Umbilical cord (tissue), 2 donors: Measurements from ENCODE around the gene IFNGR2. TPM values are rescaled to one million over a fixed set of nuclear protein-coding genes. Genes with fewer than 3 reads are reported as not detected.

Experiments
- DNase-seq: peaks from one replicate; pipeline ENCODE4 v3.0.0-alpha.2; 2015; ENCODE audit warnings: low spot score
- total RNA-seq: library from RNA; depleted of rRNA; stranded (reverse); fragments of >200 nt; gene quantifications from one replicate; pipeline ENCODE4 v1.2.3, GENCODE V29; 2014; ENCODE audit warnings: low replicate concordance; ENCODE audit not compliant: insufficient read depth

Gene IFNGR2
- total RNA-seq, 1 donor from 2014 or later = 85.2 TPM

DNA sequence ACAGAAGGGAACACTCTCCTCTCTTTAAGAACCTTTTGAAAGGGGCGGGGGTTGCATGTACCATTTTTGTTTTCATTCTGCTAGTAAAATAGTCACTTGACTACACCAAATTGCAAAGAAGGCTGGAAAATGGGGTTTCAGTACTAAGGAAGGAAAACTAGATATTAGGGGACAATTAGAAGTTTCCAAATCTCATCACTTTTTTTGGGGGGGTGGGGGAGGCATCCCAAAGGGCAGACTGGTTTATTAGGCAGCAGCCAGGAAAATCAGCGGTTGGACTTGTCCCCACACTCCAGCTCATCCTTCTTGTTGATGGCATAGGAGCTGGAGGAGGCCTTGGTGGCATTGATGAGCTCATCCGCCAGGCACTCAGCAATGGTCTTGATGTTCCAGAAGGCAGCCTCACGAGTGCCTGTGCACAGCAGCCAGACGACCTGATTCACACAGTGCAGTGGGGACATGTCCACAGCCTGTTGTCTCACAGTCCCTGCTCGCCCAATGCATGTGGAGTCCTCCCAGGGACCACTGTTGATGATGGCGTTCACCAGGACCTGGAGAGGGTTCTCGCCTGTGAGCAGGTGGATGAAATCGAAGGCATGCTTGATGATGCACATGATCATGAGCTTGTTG lies 78.2 kb downstream of the IFNGR2 start:
- DNase-seq = no peak

Other genes starting within 250 kb of the IFNGR2 start
- 2.2 TPM for gene IFNAR2, start 173.5 kb upstream of the IFNGR2 start, total RNA-seq
- 45.7 TPM for gene IL10RB, start 137.0 kb upstream of the IFNGR2 start, total RNA-seq
- 33.5 TPM for gene IFNAR1, start 78.4 kb upstream of the IFNGR2 start, total RNA-seq
- gene TMEM50B, start 76.6 kb downstream of the IFNGR2 start, total RNA-seq = 56.3 TPM
- gene DNAJC28, start 88.3 kb downstream of the IFNGR2 start, total RNA-seq = 1.9 TPM
- gene GART, start 138.7 kb downstream of the IFNGR2 start, total RNA-seq = 67.2 TPM
- gene SON, start 139.6 kb downstream of the IFNGR2 start, total RNA-seq = 134 TPM
- 15.2 TPM for gene DONSON, start 185.3 kb downstream of the IFNGR2 start, total RNA-seq
- gene CRYZL1, start 238.3 kb downstream of the IFNGR2 start, total RNA-seq = 58.3 TPM
- 235 TPM for gene ITSN1, start 239.1 kb downstream of the IFNGR2 start, total RNA-seq